GM12875 (cell line): Measurements from ENCODE around the gene MAML3.

Experiments
- H3K4me3 ChIP-seq: one replicate; pipeline ENCODE4 v1.5.1; 2011; ENCODE audit warnings: low read depth, low read length, control low read depth
- CTCF ChIP-seq: IDR thresholded peaks from 2 replicates; pipeline ENCODE4 v1.5.1; 2011; ENCODE audit warnings: low read depth, mild to moderate bottlenecking, control low read depth, inconsistent platforms, low read length, moderate library complexity, borderline replicate concordance; ENCODE audit not compliant: insufficient read depth

The MAML3 gene

GRCh38 chr4:139840773-139841172 lies 313.2 kb downstream of the MAML3 start:
- TF ChIP-seq CTCF = no peak
- no peak overlapping the region for H3K4me3 ChIP-seq

- no peak for TF ChIP-seq CTCF
- no peak overlapping the region for H3K4me3 ChIP-seq
Measured at GRCh38 chr4:139839403-139840031, 314.5 kb downstream of the MAML3 start.

- no peak for TF ChIP-seq CTCF
- H3K4me3 ChIP-seq = no peak overlapping the region
Measured at GRCh38 chr4:139838811-139839210, 315.2 kb downstream of the MAML3 start.

- no peak for TF ChIP-seq CTCF
- H3K4me3 ChIP-seq = no peak overlapping the region
Measured at GRCh38 chr4:139834981-139835391, 319.0 kb downstream of the MAML3 start.

GRCh38 chr4:139834226-139834662 lies 319.7 kb downstream of the MAML3 start:
- TF ChIP-seq CTCF = no peak
- H3K4me3 ChIP-seq = no peak overlapping the region

- H3K4me3 ChIP-seq = no peak overlapping the region
- no peak for TF ChIP-seq CTCF
Measured at GRCh38 chr4:139833151-139833910, 320.7 kb downstream of the MAML3 start.
